Lower lobe of right lung (tissue), 2 donors: ENCODE data around the gene ARRDC5. TPM values are rescaled to one million over a fixed set of nuclear protein-coding genes. Genes with fewer than 3 reads are reported as not detected.
"Not testable (repeated sequence)": the region's sequence is repeated elsewhere in the genome, so short reads cannot be mapped to it uniquely, and the experiment has no call there.

Experiments used
- ATAC-seq, 2 donors: fragments of 200-7000 bp; cut with Tn5 transposase; one replicate each; pipeline ENCODE4 v1.9.1; 2020 to 2022; ENCODE audit warnings: mild to moderate bottlenecking in 2 of 2, moderate library complexity in 2 of 2
- DNase-seq: peaks from one replicate; pipeline ENCODE4 v3.0.0-alpha.2; 2020
- H3K27ac ChIP-seq: fragments of 200-600 bp; one replicate; pipeline ENCODE4 v1.8.0; 2022
- H3K27me3 ChIP-seq: fragments of 200-600 bp; one replicate; pipeline ENCODE4 v1.8.0; 2022; ENCODE audit warnings: low read depth
- H3K36me3 ChIP-seq: fragments of 200-600 bp; one replicate; pipeline ENCODE4 v1.8.0; 2022; ENCODE audit warnings: mild to moderate bottlenecking
- H3K4me1 ChIP-seq: fragments of 200-600 bp; one replicate; pipeline ENCODE4 v1.8.0; 2022
- H3K4me3 ChIP-seq: fragments of 200-600 bp; one replicate; pipeline ENCODE4 v1.8.0; 2022; ENCODE audit warnings: mild to moderate bottlenecking
- H3K9me3 ChIP-seq: fragments of 200-600 bp; one replicate; pipeline ENCODE4 v1.8.0; 2022
- intact Hi-C: fragments of 100-400 bp; cut with DNase I; formaldehyde crosslinking; loops from one replicate; pipeline ENCODE4 v1.11.0; 2022
- total RNA-seq: library from RNA; stranded (reverse); fragmentation: NEBNext Ultra II Directional; extraction: Animal tissue kit (Norgen Biotek cat#: 25700); gene quantifications from one replicate; pipeline ENCODE4 v1.2.1, GENCODE V29; 2021
- TF ChIP-seq, protein P1 (sequence below): fragments of 200-600 bp; IDR thresholded peaks from one replicate; pipeline ENCODE4 v1.8.0; 2022; ENCODE audit warnings: antibody characterized with exemption, mild to moderate bottlenecking
- donor health status: DM: no; HTN: yes; CAD: no; lungs with severe emphysema.

Gene ARRDC5
- total RNA-seq, 1 donor from 2014 or later = 0.83 TPM

DNA sequence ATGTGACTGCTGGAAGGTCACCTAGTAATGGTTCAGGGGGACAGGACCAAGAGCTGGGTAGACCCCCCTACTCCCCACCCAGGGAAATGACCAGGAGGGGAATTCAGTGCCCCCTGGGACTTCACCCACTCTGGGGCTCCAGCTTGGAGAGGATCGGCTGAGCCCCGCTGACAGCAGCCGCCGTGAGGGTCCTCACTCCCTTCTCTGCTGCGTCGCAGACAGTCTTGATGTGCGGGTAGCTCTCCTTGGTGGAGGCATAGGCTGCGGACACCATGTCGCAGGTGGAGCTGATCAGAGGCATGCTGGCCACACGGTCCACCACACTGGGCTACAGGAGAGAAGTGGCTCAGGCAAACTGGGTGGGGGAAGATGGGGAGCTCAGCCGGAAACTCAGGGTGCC is 43.0 kb downstream of the ARRDC5 start:
- H3K4me1 ChIP-seq = no peaks in the 10 kb centered on the region
- no peak overlapping the region for H3K4me3 ChIP-seq
- peaks cover 74% of the 10 kb centered on the region for H3K36me3 ChIP-seq
- ATAC-seq (peak in 1 of 2 donors; percentile 11), DNase-seq (no peak)
- H3K27ac ChIP-seq = no peak overlapping the region
- TF ChIP-seq, protein P1, sequence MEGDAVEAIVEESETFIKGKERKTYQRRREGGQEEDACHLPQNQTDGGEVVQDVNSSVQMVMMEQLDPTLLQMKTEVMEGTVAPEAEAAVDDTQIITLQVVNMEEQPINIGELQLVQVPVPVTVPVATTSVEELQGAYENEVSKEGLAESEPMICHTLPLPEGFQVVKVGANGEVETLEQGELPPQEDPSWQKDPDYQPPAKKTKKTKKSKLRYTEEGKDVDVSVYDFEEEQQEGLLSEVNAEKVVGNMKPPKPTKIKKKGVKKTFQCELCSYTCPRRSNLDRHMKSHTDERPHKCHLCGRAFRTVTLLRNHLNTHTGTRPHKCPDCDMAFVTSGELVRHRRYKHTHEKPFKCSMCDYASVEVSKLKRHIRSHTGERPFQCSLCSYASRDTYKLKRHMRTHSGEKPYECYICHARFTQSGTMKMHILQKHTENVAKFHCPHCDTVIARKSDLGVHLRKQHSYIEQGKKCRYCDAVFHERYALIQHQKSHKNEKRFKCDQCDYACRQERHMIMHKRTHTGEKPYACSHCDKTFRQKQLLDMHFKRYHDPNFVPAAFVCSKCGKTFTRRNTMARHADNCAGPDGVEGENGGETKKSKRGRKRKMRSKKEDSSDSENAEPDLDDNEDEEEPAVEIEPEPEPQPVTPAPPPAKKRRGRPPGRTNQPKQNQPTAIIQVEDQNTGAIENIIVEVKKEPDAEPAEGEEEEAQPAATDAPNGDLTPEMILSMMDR = no peak
- no peaks in the 10 kb centered on the region for H3K27me3 ChIP-seq
- H3K9me3 ChIP-seq = no peaks in the 10 kb centered on the region
- intact Hi-C loops = no loop called here

DNA sequence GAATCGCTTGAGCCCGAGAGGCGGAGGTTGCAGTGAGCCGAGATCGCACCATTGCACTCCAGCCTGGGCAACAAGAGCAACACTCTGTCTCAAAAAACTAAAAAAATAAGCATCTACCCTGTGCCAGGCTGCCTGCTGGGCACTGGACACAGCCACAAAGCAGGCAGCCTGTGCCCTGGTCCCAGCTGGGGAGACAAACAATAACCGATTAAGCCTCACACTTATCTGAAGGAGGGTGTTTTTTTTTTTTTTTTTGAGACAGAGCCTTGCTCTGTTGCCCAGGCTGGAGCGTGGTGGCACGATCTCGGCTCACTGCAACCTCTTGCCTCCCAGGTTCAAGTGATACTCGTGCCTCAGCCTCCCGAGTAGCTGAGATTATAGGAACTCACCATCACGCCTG is 46.2 kb downstream of the ARRDC5 start:
- H3K9me3 ChIP-seq, H3K27ac ChIP-seq, H3K4me1 ChIP-seq, DNase-seq, H3K27me3 ChIP-seq, H3K4me3 ChIP-seq, intact Hi-C loops, ATAC-seq: not testable (repeated sequence)
- H3K36me3 ChIP-seq = peaks cover 89% of the 10 kb centered on the region

DNA sequence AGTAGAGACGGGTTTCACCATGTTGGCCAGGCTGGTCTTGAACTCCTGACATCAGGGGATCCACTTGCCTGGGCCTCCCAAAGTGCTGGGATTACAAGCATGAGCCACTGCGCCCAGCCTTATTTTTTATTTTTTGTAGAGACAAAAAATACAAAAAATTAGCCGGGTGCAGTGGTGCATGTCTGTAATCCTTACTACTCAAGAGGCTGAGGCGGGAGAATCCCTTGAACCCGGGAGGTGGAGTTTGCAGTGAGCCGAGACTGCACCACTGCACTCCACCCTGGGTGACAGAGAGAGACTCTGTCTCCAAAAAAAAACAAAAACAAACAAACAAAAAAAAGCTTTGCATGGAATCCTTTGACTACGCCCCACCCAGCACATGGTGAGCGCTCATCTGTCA is 49.2 kb downstream of the ARRDC5 start:
- intact Hi-C loops = loop anchor here (5.0 kb wide), 1 partner anchor 46 kb away; no protein-coding TSS in a partner anchor
- not testable (repeated sequence) for ATAC-seq, H3K27ac ChIP-seq, H3K9me3 ChIP-seq, DNase-seq, H3K27me3 ChIP-seq, H3K4me3 ChIP-seq, H3K4me1 ChIP-seq
- H3K36me3 ChIP-seq = peaks cover 77% of the 10 kb centered on the region

DNA sequence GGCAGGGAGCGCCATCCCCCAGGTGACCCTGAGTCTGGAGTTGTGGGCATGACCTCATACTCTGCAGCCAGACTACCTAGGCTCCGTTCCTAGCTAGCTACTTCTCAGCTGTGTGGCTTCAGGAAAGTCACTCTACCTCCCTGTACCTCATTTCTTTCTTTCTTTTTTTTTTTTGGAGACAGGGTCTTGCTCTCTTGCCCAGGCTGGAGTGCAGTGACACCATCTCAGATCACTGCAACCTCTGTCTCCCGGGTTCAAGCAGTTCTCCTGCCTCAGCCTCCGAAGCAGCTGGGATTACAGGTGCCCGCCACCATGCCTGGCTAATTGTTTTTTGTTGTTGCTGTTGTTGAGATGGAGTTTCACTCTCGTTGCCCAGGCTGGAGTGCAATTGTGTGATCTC is 50.2 kb downstream of the ARRDC5 start:
- Histone ChIP-seq H3K36me3 (peaks cover 77% of the 10 kb centered on the region), H3K9me3 (no peaks in the 10 kb centered on the region), H3K27ac (no peak overlapping the region), H3K4me3 (no peak overlapping the region), H3K27me3 (no peaks in the 10 kb centered on the region), H3K4me1 (no peaks in the 10 kb centered on the region)
- TF ChIP-seq, protein P1 = no peak
- DNase-seq (no peak), ATAC-seq (peak in 1 of 2 donors; percentile 6)
- intact Hi-C loops = loop anchor here (5.0 kb wide), 1 partner anchor 45 kb away; no protein-coding TSS in a partner anchor

DNA sequence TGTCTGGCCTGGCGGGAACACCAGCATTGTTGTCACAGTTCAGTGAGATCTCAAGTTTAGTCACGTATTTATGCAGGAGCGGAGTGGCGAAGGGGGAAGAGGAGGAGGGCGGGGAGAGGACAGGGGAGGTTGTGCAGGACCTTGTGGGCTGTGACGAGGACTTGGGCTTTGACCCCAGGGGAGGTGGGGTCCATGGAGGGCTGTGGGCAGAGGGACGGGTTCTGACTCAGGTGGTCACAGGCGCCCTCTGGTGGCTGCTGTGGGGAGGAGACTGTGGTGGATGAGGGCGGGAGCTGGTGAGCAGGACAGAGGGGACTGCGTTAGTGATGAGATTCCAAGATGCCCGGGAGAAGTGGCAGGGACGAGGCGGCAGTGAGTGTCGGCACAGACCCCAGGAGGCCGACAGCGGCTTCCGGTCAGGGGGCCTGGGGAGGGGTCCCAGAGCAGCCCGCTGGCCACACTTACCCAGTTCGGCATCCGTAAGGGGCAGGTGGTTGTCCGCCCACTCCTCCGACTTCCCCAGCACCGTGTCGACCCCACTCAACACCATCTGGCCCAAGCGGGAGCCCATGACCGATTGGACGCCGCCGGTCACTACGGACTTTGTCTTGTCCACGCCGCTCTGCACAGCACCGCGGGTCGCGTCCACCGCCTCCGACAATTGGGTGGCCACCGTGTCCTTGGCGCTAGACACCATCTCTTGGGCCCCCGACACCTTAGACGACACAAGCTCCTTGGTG is 51.0 kb downstream of the ARRDC5 start:
- peaks cover 77% of the 10 kb centered on the region for H3K36me3 ChIP-seq
- intact Hi-C loops = loop anchor here (5.0 kb wide), 1 partner anchor 44 kb away; no protein-coding TSS in a partner anchor
- no peak overlapping the region for H3K27ac ChIP-seq
- H3K27me3 ChIP-seq = no peaks in the 10 kb centered on the region
- no peaks in the 10 kb centered on the region for H3K9me3 ChIP-seq
- H3K4me1 ChIP-seq = no peaks in the 10 kb centered on the region
- H3K4me3 ChIP-seq = no peak overlapping the region
- DNase-seq = peak; percentile 74
- ATAC-seq = peak; percentile 85 to 89
- TF ChIP-seq, protein P1 = peak; percentile 87

DNA sequence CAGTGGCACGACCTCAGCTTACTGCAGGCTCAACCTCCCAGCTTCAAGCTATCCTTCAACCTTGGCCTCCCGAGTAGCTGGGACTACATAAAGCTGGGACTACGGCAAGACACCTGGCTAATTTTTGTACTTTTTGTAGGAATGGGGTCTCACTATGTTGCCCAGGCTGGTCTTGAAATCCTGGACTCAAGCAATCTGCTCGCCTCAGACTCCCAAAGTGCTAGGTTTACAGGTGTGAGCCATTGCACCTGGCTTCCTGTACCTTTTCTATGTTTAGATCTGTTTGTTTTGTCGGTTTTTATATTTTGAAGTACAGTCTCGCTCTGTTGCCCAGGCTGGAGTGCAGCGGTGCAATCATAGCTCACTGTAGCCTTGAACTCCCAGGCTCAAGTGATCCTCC is 53.7 kb downstream of the ARRDC5 start:
- Histone ChIP-seq H3K4me3 (no peak overlapping the region), H3K9me3 (no peaks in the 10 kb centered on the region), H3K27ac (no peak overlapping the region), H3K4me1 (peaks cover 8% of the 10 kb centered on the region), H3K27me3 (no peaks in the 10 kb centered on the region), H3K36me3 (peaks cover 77% of the 10 kb centered on the region)
- no peak for DNase-seq
- no peak for ATAC-seq
- intact Hi-C loops = no loop called here
- TF ChIP-seq, protein P1 = no peak
